Effector CD8-positive, alpha-beta T cell (primary cell): ENCODE data around the gene LRRTM3.

ENCODE experiments used
- DNase-seq: peaks from one replicate; lab custom pipeline; 2025; lab: John Stamatoyannopoulos, UW

LRRTM3 gene

GRCh38 chr10:66934711-66935110 is 8.9 kb downstream of the LRRTM3 start:
- no peak for DNase-seq

- no peak for DNase-seq
Observed at GRCh38 chr10:66940965-66941364, 15.1 kb downstream of the LRRTM3 start.

- no peak for DNase-seq
Observed at GRCh38 chr10:66941491-66941890, 15.7 kb downstream of the LRRTM3 start.

- DNase-seq, result no peak
Observed at GRCh38 chr10:66942407-66942806, 16.6 kb downstream of the LRRTM3 start.

DNA sequence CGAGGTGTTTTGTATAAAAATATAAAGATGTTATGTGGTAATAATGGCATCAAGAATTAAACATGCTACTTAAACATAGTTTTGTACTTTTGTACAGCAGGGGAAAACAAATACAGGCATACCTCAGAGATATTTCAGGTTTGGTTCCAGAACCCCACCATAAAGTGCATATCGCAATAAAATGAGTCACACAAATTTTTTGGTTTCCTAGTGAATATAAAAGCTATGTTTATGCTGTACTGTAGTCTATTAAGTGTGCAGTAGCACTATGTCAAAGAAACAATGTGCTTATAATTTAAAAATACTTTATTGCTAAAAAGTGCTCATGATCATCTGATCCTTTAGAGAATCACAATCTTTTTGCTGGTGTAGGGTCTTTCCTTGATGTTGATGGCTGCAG is 17.8 kb downstream of the LRRTM3 start:
- no peak for DNase-seq

- no peak for DNase-seq
Observed at GRCh38 chr10:66951896-66952295, 26.1 kb downstream of the LRRTM3 start.

GRCh38 chr10:66958466-66958865 is 32.6 kb downstream of the LRRTM3 start:
- no peak for DNase-seq

- DNase-seq, result no peak
Observed at GRCh38 chr10:66964946-66965345, 39.1 kb downstream of the LRRTM3 start.

GRCh38 chr10:66980246-66980815 is 54.5 kb downstream of the LRRTM3 start:
- DNase-seq, result no peak

- DNase-seq, result no peak
Observed at GRCh38 chr10:66981361-66982052, 55.7 kb downstream of the LRRTM3 start.

DNA sequence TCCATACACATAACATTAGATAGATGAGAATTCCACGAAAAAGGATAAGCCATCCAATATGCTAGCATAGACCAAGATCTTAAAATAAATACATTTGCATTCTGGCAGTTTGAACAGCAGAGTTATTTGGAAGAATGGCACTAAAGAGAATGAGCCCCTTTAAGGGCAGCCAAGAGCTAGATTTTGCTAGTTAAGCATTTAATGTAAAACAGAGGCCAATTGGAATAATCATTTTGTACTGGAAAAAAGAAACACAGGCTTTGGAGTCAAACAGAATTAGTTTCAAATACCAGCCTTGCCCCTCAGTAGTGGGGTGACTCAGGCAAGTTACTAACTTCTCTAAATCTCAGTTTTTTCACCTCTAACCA is 56.2 kb downstream of the LRRTM3 start:
- DNase-seq, result no peak

GRCh38 chr10:66982792-66983474 is 57.1 kb downstream of the LRRTM3 start:
- no peak for DNase-seq

GRCh38 chr10:66983475-66983818 is 57.6 kb downstream of the LRRTM3 start:
- no peak for DNase-seq

- DNase-seq, result no peak
Observed at GRCh38 chr10:66990143-66990830, 64.5 kb downstream of the LRRTM3 start.

- DNase-seq, result no peak
Observed at GRCh38 chr10:66996996-66997395, 71.2 kb downstream of the LRRTM3 start.

DNA sequence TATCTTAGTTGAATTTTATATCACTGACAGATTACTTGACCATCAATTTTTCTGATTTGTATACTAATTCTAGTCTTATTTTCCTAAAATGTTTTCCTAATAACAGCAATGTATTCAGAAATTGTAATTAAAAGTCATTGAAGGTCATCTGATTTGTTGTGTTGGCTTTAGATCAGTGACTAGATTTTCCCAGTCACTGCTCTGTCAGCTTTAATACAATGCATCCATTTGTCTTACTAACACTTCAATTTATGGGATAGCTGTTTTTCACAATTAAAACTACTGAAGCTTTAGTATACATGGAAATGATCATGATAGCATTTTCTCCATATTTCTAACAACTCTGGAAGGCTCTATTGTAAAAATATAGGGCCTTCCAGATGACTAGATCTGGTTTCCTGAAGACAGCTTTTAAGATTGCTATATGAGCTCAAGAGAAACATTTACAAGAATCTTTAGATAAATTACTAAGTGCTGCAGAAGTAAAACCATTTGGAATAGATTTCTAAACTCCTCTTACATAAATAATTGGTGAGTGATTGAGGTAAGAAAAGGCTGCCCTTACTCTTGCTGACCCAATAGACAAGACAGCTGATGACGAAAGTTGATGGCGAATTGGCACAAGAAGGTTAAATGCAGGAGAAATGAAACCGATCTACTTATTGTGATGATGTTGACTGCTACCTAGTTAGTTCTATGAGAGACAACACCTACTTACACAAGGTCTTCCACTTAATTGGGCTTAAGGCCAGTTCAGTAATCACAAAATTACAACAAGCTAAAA is 74.1 kb downstream of the LRRTM3 start:
- DNase-seq, result no peak

GRCh38 chr10:67004690-67005089 is 78.9 kb downstream of the LRRTM3 start:
- no peak for DNase-seq

DNA sequence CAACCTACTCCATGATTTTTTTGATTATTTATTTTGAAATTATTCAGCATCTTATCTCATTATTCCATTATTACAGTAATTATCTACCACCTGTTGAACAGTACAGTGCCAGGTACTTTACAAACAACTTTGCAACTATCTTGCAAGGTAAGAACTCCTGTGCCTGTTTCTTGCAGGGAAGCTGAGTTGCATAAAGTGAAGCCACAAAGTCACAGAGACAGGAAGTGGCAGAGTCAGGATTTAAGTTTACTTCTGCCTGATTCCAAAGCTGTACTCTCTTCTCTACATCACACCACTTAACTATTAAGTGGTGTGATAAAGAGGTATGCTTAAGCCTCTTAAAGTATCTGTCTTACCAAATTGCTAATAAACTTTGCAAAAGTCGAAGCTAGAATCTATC is 80.1 kb downstream of the LRRTM3 start:
- DNase-seq, result no peak

- DNase-seq, result no peak
Observed at GRCh38 chr10:67011480-67011879, 85.6 kb downstream of the LRRTM3 start.

DNA sequence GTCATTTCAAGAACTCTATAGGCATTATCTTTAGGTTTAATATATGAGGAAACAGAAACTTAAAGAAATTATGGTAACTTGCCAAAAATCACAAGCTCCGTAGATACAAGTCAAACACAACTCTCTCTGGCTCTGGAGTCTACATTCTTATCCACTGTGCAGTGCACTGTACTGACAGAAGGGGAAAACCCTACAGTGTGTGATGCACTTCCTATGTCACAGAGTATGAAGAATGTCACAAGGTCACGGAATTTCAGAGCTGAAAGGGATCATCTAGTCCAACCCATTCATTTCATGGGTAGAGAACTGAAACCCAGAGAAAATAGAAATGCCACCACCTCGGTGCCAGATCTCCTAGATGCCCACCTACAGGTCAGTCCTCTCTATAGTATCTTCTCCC is 86.1 kb downstream of the LRRTM3 start:
- no peak for DNase-seq

DNA sequence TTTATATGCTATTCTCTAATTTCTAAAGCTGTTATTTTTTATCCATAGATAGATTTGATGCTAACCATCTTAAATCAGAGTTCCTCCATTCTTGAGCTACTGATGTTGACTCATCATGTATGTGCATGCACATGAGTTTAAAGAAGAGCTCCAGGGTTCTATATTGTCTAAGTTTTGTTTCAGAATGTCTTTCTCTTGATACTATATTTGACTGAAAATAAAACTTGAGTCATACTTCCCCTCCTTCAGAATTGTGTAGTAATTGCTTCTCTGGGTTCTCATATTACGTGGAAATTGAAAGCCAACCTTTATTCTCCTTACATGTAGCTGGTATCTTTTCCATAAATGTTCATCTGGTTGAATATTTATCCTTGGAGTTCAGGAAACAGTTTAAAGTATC is 89.4 kb downstream of the LRRTM3 start:
- DNase-seq, result no peak

DNA sequence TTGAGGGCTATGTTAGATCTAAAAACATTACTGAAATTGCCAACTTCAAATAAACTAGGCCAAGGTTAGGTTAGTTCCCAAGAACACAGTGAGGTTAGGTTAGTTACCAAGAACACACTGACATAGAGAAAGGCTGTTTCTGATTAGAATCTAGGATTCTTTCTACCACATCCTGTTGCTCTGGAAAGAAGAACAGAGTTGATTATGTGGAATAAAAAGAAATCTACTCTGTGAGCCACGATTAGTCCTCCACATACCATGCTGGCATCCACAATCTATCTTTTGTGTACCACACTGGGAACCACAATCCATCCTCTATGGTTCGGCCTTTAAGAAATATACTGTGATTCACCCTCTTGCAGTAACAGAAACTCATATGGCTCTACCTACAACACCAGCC is 91.4 kb downstream of the LRRTM3 start:
- no peak for DNase-seq
